GM23338 (cell line): Measurements from ENCODE around the gene ISCU.

Experiments
- CTCF ChIP-seq, 2 experiments: fragments of 200-600 bp in 1 of 2; sonication (generic) in 1 of 2; conservative IDR thresholded peaks; 2 replicates each; pipeline versions ENCODE4 v1.5.1 to v1.6.1; 2016 to 2017; ENCODE audit warnings: antibody characterized with exemption in 2 of 2, low read depth in 2 of 2, mild to moderate bottlenecking in 2 of 2, moderate library complexity in 1 of 2
- ETS1 ChIP-seq: IDR thresholded peaks from 2 replicates; pipeline ENCODE4 v1.6.1; 2016; ENCODE audit warnings: antibody characterized with exemption
- EZH2 ChIP-seq: fragments of 200-600 bp; sonication (generic); IDR thresholded peaks from one replicate; pipeline ENCODE4 v1.8.0; 2017; ENCODE audit warnings: antibody characterized with exemption, mild to moderate bottlenecking, low read depth; ENCODE audit not compliant: unreplicated experiment
- EZH2phosphoT487 ChIP-seq: fragments of 200-600 bp; sonication (generic); IDR thresholded peaks from one replicate; pipeline ENCODE4 v1.8.1; 2018; ENCODE audit warnings: antibody characterized with exemption; ENCODE audit not compliant: unreplicated experiment
- JUNB ChIP-seq: IDR thresholded peaks from one replicate; pipeline ENCODE4 v1.6.1; 2016; ENCODE audit warnings: antibody characterized with exemption; ENCODE audit not compliant: unreplicated experiment
- NANOG ChIP-seq: IDR thresholded peaks from 2 replicates; pipeline ENCODE4 v1.6.1; 2016; ENCODE audit warnings: antibody characterized with exemption, borderline replicate concordance
- POLR2AphosphoS5 ChIP-seq: IDR thresholded peaks from 2 replicates; pipeline ENCODE4 v1.6.1; 2016; ENCODE audit warnings: antibody characterized with exemption, low read depth
- REST ChIP-seq: IDR thresholded peaks from one replicate; pipeline ENCODE4 v1.6.1; 2018; ENCODE audit warnings: antibody characterized with exemption; ENCODE audit not compliant: unreplicated experiment
- ZNF462 ChIP-seq: fragments of 250-450 bp; sonication (Bioruptor Pico); IDR thresholded peaks from 2 replicates; pipeline ENCODE4 v1.5.0; 2020; ENCODE audit warnings: mild to moderate bottlenecking, moderate library complexity

- TF ChIP-seq CTCF (conservative IDR thresholded peaks at IDR 0.05; ENCODE audit: low read depth in 2 of 2) (no peak), ZNF462 (CRISPR knock-in tag) (no peak), EZH2 (no peak), POLR2AphosphoS5 (no peak), REST (no peak), ETS1 (no peak), JUNB (no peak), NANOG (no peak), EZH2phosphoT487 (no peak)
Observed at GRCh38 chr12:108594960-108595710, 32.7 kb downstream of the ISCU start.
